ENCODE results near the gene IFRD1.

IFRD1 gene

GRCh38 chr7:112521942-112522341 is 71.7 kb downstream of the IFRD1 start:
- DNase-seq = no peak

- DNase-seq = no peak
Observed at GRCh38 chr7:112523871-112524270, 73.6 kb downstream of the IFRD1 start.
